ENCODE data around the gene TMEM144. TPM values are rescaled to one million over a fixed set of nuclear protein-coding genes. Genes with fewer than 3 reads are reported as not detected.

The TMEM144 gene
- total and polyA plus RNA-seq, 4 experiments from 2014 or later: 0.61 TPM; not detected in 3

- H3K36me3 ChIP-seq (ENCODE audit: insufficient read depth, low read length): no peaks in the 10 kb centered on the region
- no peaks in the 10 kb centered on the region for H3K9me3 ChIP-seq (ENCODE audit: control insufficient read depth in 1 of 2, low read length in 2 of 2)
- Mint-ChIP-seq H3K9me3 (no peaks in the 10 kb centered on the region), H3K36me3 (no peaks in the 10 kb centered on the region), H3K4me3 (no peak overlapping the region), H3K4me1 (peaks cover 0 to 3% (median under 1%) of the 10 kb centered on the region in 4 donors), H3K27ac (no peak overlapping the region), H3K27me3 (no peaks in the 10 kb centered on the region)
- no peaks in the 10 kb centered on the region for H3K27me3 ChIP-seq (ENCODE audit: insufficient read depth, low read length)
- intact Hi-C loops (cut with micrococcal nuclease): no loop called here
- H3K4me3 ChIP-seq (ENCODE audit: low read length in 2 of 2): no peak overlapping the region
- ChIA-PET CTCF (ENCODE audit: partially characterized antibody) (interaction anchor here (1.2 kb wide), 1 partner anchor 1011 kb away, joined by 4 read pairs; no protein-coding TSS in a partner anchor), POLR2A (ENCODE audit: partially characterized antibody) (no interaction called here)
- DNase-seq: no peak
- H3K4me1 ChIP-seq (ENCODE audit: insufficient read depth, low read length): no peaks in the 10 kb centered on the region
- no peak overlapping the region for H3K27ac ChIP-seq (ENCODE audit: low read depth, low read length)
Observed at GRCh38 chr4:158192439-158193158, 17.7 kb upstream of the TMEM144 start.

GRCh38 chr4:158193171-158193749 is 17.0 kb upstream of the TMEM144 start:
- peak overlapping the region in 2 of 8 donors; percentile 7 to 17 for H3K4me3 Mint-ChIP-seq
- no peaks in the 10 kb centered on the region for H3K4me1 ChIP-seq (ENCODE audit: insufficient read depth, low read length)
- no peaks in the 10 kb centered on the region for H3K36me3 ChIP-seq (ENCODE audit: insufficient read depth, low read length)
- no peak overlapping the region for H3K4me3 ChIP-seq (ENCODE audit: low read length in 2 of 2)
- H3K9me3 Mint-ChIP-seq: no peaks in the 10 kb centered on the region
- CTCF ChIA-PET (ENCODE audit: partially characterized antibody): interaction anchor here (1.2 kb wide), 1 partner anchor 1010 kb away, joined by 4 read pairs; no protein-coding TSS in a partner anchor
- POLR2A ChIA-PET (ENCODE audit: partially characterized antibody): no interaction called here
- intact Hi-C loops (cut with micrococcal nuclease): no loop called here
- H3K9me3 ChIP-seq (ENCODE audit: control insufficient read depth in 1 of 2, low read length in 2 of 2): no peaks in the 10 kb centered on the region
- peaks cover 0 to 3% (median under 1%) of the 10 kb centered on the region in 4 donors for H3K4me1 Mint-ChIP-seq
- H3K27me3 Mint-ChIP-seq: no peaks in the 10 kb centered on the region
- no peaks in the 10 kb centered on the region for H3K27me3 ChIP-seq (ENCODE audit: insufficient read depth, low read length)
- H3K36me3 Mint-ChIP-seq: no peaks in the 10 kb centered on the region
- no peak overlapping the region for H3K27ac ChIP-seq (ENCODE audit: low read depth, low read length)
- no peak for DNase-seq
- no peak overlapping the region for H3K27ac Mint-ChIP-seq

GRCh38 chr4:158195297-158195696 is 15.0 kb upstream of the TMEM144 start:
- H3K27ac Mint-ChIP-seq: no peak overlapping the region
- H3K27ac ChIP-seq (ENCODE audit: low read depth, low read length): no peak overlapping the region
- POLR2A ChIA-PET (ENCODE audit: partially characterized antibody): no interaction called here
- H3K4me1 ChIP-seq (ENCODE audit: insufficient read depth, low read length): no peaks in the 10 kb centered on the region
- CTCF ChIA-PET (ENCODE audit: partially characterized antibody): no interaction called here
- H3K27me3 Mint-ChIP-seq: no peaks in the 10 kb centered on the region
- no peaks in the 10 kb centered on the region for H3K9me3 ChIP-seq (ENCODE audit: control insufficient read depth in 1 of 2, low read length in 2 of 2)
- no peaks in the 10 kb centered on the region for H3K9me3 Mint-ChIP-seq
- no peak overlapping the region for H3K4me3 Mint-ChIP-seq
- no peaks in the 10 kb centered on the region for H3K36me3 ChIP-seq (ENCODE audit: insufficient read depth, low read length)
- no peak overlapping the region for H3K4me3 ChIP-seq (ENCODE audit: low read length in 2 of 2)
- no peak for DNase-seq
- peaks cover 0 to 3% (median under 1%) of the 10 kb centered on the region in 4 donors for H3K4me1 Mint-ChIP-seq
- intact Hi-C loops (cut with micrococcal nuclease): no loop called here
- H3K36me3 Mint-ChIP-seq: no peaks in the 10 kb centered on the region
- no peaks in the 10 kb centered on the region for H3K27me3 ChIP-seq (ENCODE audit: insufficient read depth, low read length)

- H3K27me3 Mint-ChIP-seq: no peaks in the 10 kb centered on the region
- H3K9me3 Mint-ChIP-seq: peaks cover 0 to 3% (median 0%) of the 10 kb centered on the region in 8 donors
- no peak overlapping the region for H3K27ac Mint-ChIP-seq
- intact Hi-C loops (cut with micrococcal nuclease): no loop called here
- H3K9me3 ChIP-seq (ENCODE audit: control insufficient read depth in 1 of 2, low read length in 2 of 2): no peaks in the 10 kb centered on the region
- DNase-seq: no peak
- ChIA-PET CTCF (ENCODE audit: partially characterized antibody) (no interaction called here), POLR2A (ENCODE audit: partially characterized antibody) (no interaction called here)
- H3K4me1 ChIP-seq (ENCODE audit: insufficient read depth, low read length): no peaks in the 10 kb centered on the region
- H3K36me3 ChIP-seq (ENCODE audit: insufficient read depth, low read length): no peaks in the 10 kb centered on the region
- H3K4me3 Mint-ChIP-seq: no peak overlapping the region
- no peak overlapping the region for H3K4me3 ChIP-seq (ENCODE audit: low read length in 2 of 2)
- peaks cover 0 to 3% (median under 1%) of the 10 kb centered on the region in 4 donors for H3K4me1 Mint-ChIP-seq
- H3K27me3 ChIP-seq (ENCODE audit: insufficient read depth, low read length): no peaks in the 10 kb centered on the region
- no peak overlapping the region for H3K27ac ChIP-seq (ENCODE audit: low read depth, low read length)
- H3K36me3 Mint-ChIP-seq: no peaks in the 10 kb centered on the region
Observed at GRCh38 chr4:158197194-158197776, 13.0 kb upstream of the TMEM144 start.

- no peaks in the 10 kb centered on the region for H3K27me3 Mint-ChIP-seq
- intact Hi-C loops (cut with micrococcal nuclease): no loop called here
- ChIA-PET POLR2A (ENCODE audit: partially characterized antibody) (no interaction called here), CTCF (ENCODE audit: partially characterized antibody) (no interaction called here)
- H3K4me1 Mint-ChIP-seq: no peaks in the 10 kb centered on the region
- no peaks in the 10 kb centered on the region for H3K9me3 ChIP-seq (ENCODE audit: control insufficient read depth in 1 of 2, low read length in 2 of 2)
- no peaks in the 10 kb centered on the region for H3K36me3 ChIP-seq (ENCODE audit: insufficient read depth, low read length)
- peaks cover 0 to 3% (median 0%) of the 10 kb centered on the region in 8 donors for H3K9me3 Mint-ChIP-seq
- no peak overlapping the region for H3K4me3 ChIP-seq (ENCODE audit: low read length in 2 of 2)
- no peak overlapping the region for H3K4me3 Mint-ChIP-seq
- no peak overlapping the region for H3K27ac ChIP-seq (ENCODE audit: low read depth, low read length)
- no peak for DNase-seq
- H3K27me3 ChIP-seq (ENCODE audit: insufficient read depth, low read length): no peaks in the 10 kb centered on the region
- no peaks in the 10 kb centered on the region for H3K36me3 Mint-ChIP-seq
- no peak overlapping the region for H3K27ac Mint-ChIP-seq
- no peaks in the 10 kb centered on the region for H3K4me1 ChIP-seq (ENCODE audit: insufficient read depth, low read length)
Observed at GRCh38 chr4:158200214-158200613, 10.1 kb upstream of the TMEM144 start.

- intact Hi-C loops (cut with micrococcal nuclease): no loop called here
- DNase-seq: no peak
- Mint-ChIP-seq H3K27me3 (no peaks in the 10 kb centered on the region), H3K36me3 (no peaks in the 10 kb centered on the region), H3K4me3 (no peak overlapping the region), H3K4me1 (no peaks in the 10 kb centered on the region), H3K9me3 (peaks cover 0 to 5% (median 0%) of the 10 kb centered on the region in 8 donors), H3K27ac (no peak overlapping the region)
- no peaks in the 10 kb centered on the region for H3K36me3 ChIP-seq (ENCODE audit: insufficient read depth, low read length)
- no peaks in the 10 kb centered on the region for H3K27me3 ChIP-seq (ENCODE audit: insufficient read depth, low read length)
- H3K27ac ChIP-seq (ENCODE audit: low read depth, low read length): no peak overlapping the region
- no peaks in the 10 kb centered on the region for H3K4me1 ChIP-seq (ENCODE audit: insufficient read depth, low read length)
- CTCF ChIA-PET (ENCODE audit: partially characterized antibody): no interaction called here
- no peak overlapping the region for H3K4me3 ChIP-seq (ENCODE audit: low read length in 2 of 2)
- POLR2A ChIA-PET (ENCODE audit: partially characterized antibody): no interaction called here
- H3K9me3 ChIP-seq (ENCODE audit: control insufficient read depth in 1 of 2, low read length in 2 of 2): no peaks in the 10 kb centered on the region
Observed at GRCh38 chr4:158201322-158201721, 9.0 kb upstream of the TMEM144 start.

- intact Hi-C loops (cut with micrococcal nuclease): no loop called here
- Histone ChIP-seq H3K4me3 (ENCODE audit: low read length in 2 of 2) (no peak overlapping the region), H3K9me3 (ENCODE audit: control insufficient read depth in 1 of 2, low read length in 2 of 2) (no peaks in the 10 kb centered on the region), H3K36me3 (ENCODE audit: insufficient read depth, low read length) (no peaks in the 10 kb centered on the region), H3K27me3 (ENCODE audit: insufficient read depth, low read length) (no peaks in the 10 kb centered on the region), H3K4me1 (ENCODE audit: insufficient read depth, low read length) (no peaks in the 10 kb centered on the region), H3K27ac (ENCODE audit: low read depth, low read length) (no peak overlapping the region)
- POLR2A ChIA-PET (ENCODE audit: partially characterized antibody): no interaction called here
- H3K9me3 Mint-ChIP-seq: peaks cover 0 to 5% (median 0%) of the 10 kb centered on the region in 8 donors
- no peak overlapping the region for H3K4me3 Mint-ChIP-seq
- no peak for DNase-seq
- H3K36me3 Mint-ChIP-seq: no peaks in the 10 kb centered on the region
- H3K27me3 Mint-ChIP-seq: no peaks in the 10 kb centered on the region
- H3K4me1 Mint-ChIP-seq: no peaks in the 10 kb centered on the region
- H3K27ac Mint-ChIP-seq: no peak overlapping the region
- CTCF ChIA-PET (ENCODE audit: partially characterized antibody): no interaction called here
Observed at GRCh38 chr4:158201876-158202275, 8.4 kb upstream of the TMEM144 start.

Measured in CD4-positive, alpha-beta memory T cell (primary cell).